Measurements from ENCODE around the gene ME1. TPM values are rescaled to one million over a fixed set of nuclear protein-coding genes. Genes with fewer than 3 reads are reported as not detected.
"Not testable (repeated sequence)": the region's sequence is repeated elsewhere in the genome, so short reads cannot be mapped to it uniquely, and the experiment has no call there.

The ME1 gene
- total RNA-seq, 1 donor from 2014 or later = 22.3 TPM

DNA sequence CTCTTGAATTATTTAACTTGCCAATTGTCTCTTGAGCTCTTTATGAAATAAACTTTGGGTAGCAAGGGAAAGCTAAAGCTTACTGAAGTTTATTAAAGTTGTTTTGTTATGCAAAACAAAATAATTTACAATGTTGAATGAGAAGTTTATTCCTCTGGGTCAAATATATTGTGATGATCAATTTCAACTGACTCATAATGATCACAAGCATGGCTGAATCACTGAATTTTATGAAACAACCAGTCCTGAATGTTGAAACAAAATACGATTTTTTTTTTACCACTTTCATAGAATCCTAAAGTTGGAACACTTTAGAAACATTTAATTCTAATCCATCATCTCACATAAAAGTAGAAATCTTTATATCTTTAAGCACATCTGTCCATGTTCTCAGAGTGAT is 127.4 kb downstream of the ME1 start:
- H3K27ac ChIP-seq (replicated peaks) = no peak overlapping the region
- no peak for TF ChIP-seq CTCF (IDR thresholded peaks at IDR 0.05; ENCODE audit: borderline replicate concordance)
- DNase-seq = no peak
- intact Hi-C loops (cut with micrococcal nuclease) = no loop called here
- no peaks in the 10 kb centered on the region for H3K36me3 ChIP-seq
- H3K4me3 ChIP-seq = no peak overlapping the region
- H3K4me1 ChIP-seq = no peaks in the 10 kb centered on the region
- no peaks in the 10 kb centered on the region for H3K9me3 ChIP-seq (replicated peaks)
- no peaks in the 10 kb centered on the region for H3K27me3 ChIP-seq (ENCODE audit: low read depth)

GRCh38 chr6:83294676-83295075 is 136.2 kb downstream of the ME1 start:
- no peak overlapping the region for H3K27ac ChIP-seq (replicated peaks)
- no peaks in the 10 kb centered on the region for H3K4me1 ChIP-seq
- intact Hi-C loops (cut with micrococcal nuclease) = no loop called here
- no peak overlapping the region for H3K4me3 ChIP-seq
- peaks cover 7% of the 10 kb centered on the region for H3K9me3 ChIP-seq (replicated peaks)
- no peak for DNase-seq
- TF ChIP-seq CTCF (IDR thresholded peaks at IDR 0.05; ENCODE audit: borderline replicate concordance) = no peak
- no peaks in the 10 kb centered on the region for H3K27me3 ChIP-seq (ENCODE audit: low read depth)
- H3K36me3 ChIP-seq = no peaks in the 10 kb centered on the region

- no peak for TF ChIP-seq CTCF (IDR thresholded peaks at IDR 0.05; ENCODE audit: borderline replicate concordance)
- no peaks in the 10 kb centered on the region for H3K4me1 ChIP-seq
- H3K27ac ChIP-seq (replicated peaks) = no peak overlapping the region
- H3K9me3 ChIP-seq (replicated peaks) = peaks cover 10% of the 10 kb centered on the region
- no peak for DNase-seq
- H3K36me3 ChIP-seq = no peaks in the 10 kb centered on the region
- H3K27me3 ChIP-seq (ENCODE audit: low read depth) = no peaks in the 10 kb centered on the region
- H3K4me3 ChIP-seq = no peak overlapping the region
- intact Hi-C loops (cut with micrococcal nuclease) = no loop called here
These were observed 137.7 kb downstream of the ME1 start for GRCh38 chr6:83292900-83293843.

GRCh38 chr6:83287298-83287697 is 143.6 kb downstream of the ME1 start:
- H3K4me3 ChIP-seq; H3K27ac ChIP-seq (replicated peaks); H3K36me3 ChIP-seq; H3K27me3 ChIP-seq (ENCODE audit: low read depth); H3K4me1 ChIP-seq; intact Hi-C loops (cut with micrococcal nuclease); DNase-seq: not testable (repeated sequence)
- peaks cover 21% of the 10 kb centered on the region for H3K9me3 ChIP-seq (replicated peaks)

DNA sequence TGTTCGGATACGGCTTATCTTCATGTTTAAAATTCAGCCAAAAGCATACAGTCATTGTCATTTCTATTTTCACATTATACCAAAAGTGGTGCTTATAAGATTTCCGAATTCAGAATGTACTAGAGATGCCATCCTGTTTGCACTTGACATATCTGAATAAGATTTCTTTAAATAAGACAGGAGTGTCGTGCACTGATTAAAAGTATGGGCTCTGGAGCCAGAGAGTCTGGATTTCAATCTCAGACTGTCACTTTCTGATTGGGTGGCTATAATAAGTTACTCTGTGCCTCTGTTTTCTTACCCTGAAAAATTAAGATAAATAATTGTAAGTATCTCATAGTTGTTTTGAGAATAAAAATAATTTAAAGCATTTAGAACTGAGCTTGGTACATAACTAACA is 144.9 kb downstream of the ME1 start:
- H3K27ac ChIP-seq (replicated peaks) = no peak overlapping the region

More for the DNA sequence above, 144.9 kb downstream of the ME1 start:
- Histone ChIP-seq H3K27me3 (ENCODE audit: low read depth) (no peaks in the 10 kb centered on the region), H3K36me3 (no peaks in the 10 kb centered on the region), H3K4me1 (peaks cover 5% of the 10 kb centered on the region), H3K9me3 (replicated peaks) (peaks cover 31% of the 10 kb centered on the region), H3K4me3 (no peak overlapping the region)
- no peak for DNase-seq
- no peak for TF ChIP-seq CTCF (IDR thresholded peaks at IDR 0.05; ENCODE audit: borderline replicate concordance)
- intact Hi-C loops (cut with micrococcal nuclease) = no loop called here
